Myocyte (in vitro differentiated cells): Measurements from ENCODE around the gene EHBP1L1. TPM values are rescaled to one million over a fixed set of nuclear protein-coding genes. Genes with fewer than 3 reads are reported as not detected.
A peak's percentile ranks its signal among the peaks of the same experiment; 100 is the strongest.

Experiments used
- DNase-seq: peaks from one replicate; pipeline ENCODE4 v3.0.0-alpha.2; 2012; ENCODE audit warnings: low read depth
- total RNA-seq: library from RNA; depleted of rRNA; stranded (reverse); fragments of >200 nt; gene quantifications from 2 replicates; pipeline ENCODE4 v1.2.3, GENCODE V29; 2014

The EHBP1L1 gene
- total RNA-seq, 1 donor from 2014 or later = 791 TPM

DNA sequence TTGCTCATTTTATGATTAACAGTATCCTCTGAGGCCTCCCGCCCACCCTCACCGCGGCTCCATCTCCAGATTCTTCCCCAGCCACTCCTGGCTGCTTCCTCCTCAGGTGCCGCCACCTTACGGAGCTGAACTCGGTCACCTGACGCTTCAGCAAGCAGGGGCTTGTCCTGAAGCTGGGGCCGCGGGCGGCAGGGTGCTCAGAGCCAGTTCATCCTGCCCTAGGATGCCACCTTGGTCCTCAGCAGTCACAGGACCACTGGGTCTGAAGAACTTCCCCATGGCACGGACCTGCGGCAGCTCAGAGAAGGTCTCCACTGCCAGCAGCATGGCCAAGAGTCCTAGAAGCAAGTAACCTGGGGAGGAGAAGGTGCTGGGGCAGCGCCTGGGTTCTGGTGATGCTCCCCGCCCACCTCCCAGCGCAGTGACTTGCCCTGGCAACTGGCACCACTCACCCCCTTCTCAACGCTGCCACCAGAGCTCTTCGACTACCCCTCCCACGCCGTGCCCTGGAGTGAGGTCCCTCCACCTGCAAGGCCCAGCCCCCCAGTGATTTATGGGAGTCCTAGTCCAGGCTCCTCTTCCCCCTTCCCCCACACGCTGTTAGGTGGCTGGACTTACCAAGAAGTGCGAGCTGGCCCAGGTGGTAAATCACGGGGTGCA lies 17.1 kb downstream of the EHBP1L1 start:
- DNase-seq = no peak

DNA sequence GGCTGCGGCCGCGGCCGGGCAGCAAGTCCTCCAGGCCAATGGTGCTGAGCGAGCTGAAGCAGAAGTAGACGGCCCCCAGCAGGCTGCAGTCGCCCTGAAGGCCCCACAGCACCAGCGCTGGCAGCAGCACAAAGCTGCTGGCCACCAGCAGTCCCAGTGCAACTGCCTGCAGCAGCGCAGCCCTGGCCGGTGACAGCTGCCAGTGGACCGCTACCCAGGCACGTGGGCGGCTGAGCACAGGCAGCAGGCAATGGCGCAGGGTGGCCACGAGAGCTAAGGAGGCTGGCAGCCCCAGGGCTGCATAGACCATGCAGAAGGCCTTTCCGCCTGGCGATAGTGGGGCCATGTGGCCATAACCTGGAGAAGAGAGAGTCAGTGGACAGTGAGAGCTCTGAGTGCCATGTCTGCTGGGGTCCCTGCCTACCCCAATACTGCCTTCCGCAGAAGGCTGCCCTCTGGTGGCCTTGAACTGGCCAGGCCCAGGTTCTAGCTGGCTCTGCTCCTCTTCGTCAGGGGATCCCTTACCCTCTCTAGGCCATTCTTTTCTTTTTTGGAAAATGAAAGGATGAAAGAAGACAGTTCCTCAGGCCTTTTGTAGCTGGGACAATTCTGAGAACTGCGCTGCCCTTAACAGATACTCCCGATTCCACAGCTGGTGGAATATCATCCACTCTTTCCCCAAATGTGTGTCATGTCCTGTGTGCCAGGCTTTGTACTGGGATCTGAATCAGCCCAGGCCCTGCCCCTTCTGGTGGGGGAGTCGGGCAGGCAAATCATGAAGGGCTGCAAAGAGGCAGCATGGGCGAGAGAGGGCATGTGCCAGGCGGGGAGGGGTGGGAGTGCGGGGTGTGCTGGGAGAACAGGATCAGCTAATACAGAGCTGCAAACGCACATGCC lies 17.9 kb downstream of the EHBP1L1 start:
- peak; percentile 65 for DNase-seq

DNA sequence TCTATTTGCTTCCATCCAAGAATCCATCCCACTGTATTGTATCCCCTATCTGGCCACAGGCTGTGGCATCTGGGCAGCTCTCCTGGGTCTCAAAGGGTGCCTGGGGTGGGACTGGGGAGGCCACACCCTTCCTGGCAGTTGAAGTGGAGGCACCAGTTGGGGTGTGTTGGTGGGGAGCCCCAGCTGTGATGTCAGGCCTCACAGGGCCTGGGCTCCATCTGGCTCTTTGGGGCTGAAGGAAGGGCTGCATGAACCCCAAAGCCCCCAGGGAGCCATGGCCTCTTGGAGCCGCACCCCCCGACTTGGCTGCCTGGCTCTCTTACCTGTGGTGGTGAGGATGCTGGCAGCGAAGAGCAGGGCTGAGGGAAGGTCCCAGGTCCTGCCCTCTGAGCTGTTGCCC lies 19.3 kb downstream of the EHBP1L1 start:
- no peak for DNase-seq

DNA sequence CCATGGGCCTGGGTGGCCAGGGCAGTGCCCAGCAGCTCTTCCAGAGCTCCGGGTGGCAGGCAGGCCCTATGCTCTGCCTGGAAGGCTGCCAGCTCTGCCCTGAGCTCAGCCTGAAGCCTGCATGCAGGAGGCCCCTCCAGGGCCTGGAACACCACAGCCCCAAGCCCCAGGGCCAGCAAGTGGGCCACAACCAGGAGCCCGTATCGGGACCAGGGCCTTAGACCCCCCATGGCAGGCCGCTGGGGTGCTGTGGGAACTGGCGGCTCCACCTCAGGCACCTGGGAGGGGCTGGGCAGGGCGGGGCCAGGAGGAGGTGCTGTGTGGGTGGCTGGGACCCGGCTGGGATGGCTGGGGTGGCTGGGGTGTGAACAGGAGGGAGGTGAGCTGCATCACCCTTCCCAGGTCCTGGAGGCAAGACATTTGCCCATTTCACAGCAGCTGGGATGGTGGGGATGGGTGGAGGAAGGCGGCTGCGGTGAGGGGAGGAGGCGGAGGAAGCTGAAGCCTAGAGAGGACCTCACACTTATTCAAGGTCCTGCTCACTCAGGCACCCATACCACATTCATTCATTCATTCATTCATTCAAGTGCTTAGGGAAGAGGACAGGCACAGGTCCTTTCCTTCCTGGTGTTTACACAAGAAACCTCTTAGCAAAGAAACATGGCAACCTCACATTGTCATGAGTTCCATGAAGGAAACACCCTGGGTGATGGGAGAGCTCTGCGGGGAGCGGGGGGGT lies 19.9 kb downstream of the EHBP1L1 start, which contains the start of gene KCNK7:
KCNK7 (minus strand) TSS at position 258 of the 739 bp plus-strand sequence; CDS start at position 230, 28 bp downstream.
- DNase-seq = no peak

DNA sequence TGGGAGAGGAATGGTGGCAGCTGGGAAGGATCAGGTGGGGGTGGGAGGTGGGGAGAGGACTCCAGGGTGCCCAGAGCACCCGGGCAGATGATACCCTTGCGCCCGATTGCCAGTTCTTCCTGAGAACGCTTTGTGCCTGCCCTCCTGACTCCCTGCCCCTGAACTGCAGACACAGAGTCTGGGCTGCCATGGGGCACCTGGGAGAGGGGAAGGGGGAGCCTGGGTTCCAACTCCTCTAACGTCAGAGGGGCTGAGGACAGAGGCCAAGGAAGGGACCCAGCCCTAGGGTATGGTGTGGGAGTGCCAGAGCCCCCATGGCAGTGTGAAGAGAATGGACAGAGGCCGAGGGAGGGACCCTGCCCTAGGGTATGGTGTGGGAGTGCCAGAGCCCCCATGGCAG lies 20.7 kb downstream of the EHBP1L1 start:
- DNase-seq = no peak

DNA sequence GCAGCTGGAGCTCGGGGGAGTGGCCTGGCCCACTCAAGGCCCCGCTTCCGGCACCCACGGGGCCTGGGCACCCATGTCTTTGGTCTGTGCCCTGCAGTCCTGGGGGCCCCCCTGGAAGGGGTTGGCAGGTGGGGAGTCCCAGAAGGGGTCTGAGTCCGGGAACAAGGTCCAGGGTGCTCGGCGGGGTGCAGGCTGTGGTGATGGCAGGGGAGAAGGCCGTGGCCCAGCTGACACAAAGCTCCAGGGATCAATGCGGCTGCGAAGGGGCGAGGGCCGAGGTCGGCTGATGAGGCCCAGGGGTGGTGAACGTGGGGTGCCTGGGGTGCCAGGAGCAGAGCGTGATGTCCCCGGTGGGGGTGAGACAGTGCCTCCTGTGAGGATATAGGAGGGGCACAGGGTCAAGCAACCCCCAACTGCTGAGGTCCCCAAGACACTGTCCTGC lies 22.4 kb downstream of the EHBP1L1 start:
- no peak for DNase-seq

DNA sequence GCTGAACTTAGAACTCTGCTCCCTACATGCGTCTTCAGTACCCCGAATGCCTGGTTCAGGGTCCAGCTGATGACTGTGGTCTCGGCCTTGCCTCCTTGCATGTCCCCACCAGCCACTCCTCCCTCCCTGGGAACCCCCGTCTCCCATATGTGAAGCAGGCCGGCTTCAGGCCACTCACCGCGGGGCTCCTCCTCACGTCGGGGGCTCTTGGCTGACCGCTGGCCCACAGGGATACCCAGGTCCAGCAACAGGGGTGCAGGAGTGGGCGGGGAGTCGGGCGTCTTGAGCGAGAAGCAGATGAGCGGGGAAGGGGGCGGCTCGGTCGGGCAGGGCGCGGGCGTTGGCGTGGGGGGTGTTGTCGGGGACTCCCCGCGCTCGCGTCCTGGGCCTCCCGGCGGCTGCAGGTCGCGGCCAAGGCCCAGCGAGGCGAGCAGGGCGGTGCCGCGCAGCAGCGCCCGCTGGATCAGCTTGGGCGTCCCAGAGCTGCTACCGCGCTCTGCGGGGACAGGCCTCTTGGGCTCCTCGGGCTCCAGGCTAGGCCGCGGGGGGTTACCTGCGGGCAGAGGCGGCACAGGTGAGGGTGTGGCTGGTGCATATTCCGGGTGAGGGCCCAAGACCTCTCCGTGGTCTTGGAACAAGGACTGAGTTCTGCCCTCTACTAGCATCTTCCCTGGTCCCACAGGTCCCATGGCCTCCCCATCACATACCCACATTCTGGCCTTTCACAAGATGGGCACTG lies 23.5 kb downstream of the EHBP1L1 start:
- DNase-seq = no peak

DNA sequence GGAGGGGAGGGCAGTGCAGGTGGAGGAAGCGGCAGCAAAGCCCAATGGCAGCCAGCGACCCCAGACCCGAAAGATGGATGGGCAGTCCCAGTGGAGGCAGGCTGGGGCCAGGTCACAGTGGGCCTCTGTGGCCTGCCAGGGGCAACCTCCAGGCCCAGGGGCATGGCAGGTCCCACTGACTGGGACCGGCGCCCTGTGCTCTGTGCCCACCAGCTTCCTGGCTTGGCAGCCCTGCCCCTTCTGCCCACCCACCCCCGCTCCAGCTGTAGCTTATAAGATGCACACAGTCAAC lies 24.0 kb downstream of the EHBP1L1 start:
- no peak for DNase-seq

DNA sequence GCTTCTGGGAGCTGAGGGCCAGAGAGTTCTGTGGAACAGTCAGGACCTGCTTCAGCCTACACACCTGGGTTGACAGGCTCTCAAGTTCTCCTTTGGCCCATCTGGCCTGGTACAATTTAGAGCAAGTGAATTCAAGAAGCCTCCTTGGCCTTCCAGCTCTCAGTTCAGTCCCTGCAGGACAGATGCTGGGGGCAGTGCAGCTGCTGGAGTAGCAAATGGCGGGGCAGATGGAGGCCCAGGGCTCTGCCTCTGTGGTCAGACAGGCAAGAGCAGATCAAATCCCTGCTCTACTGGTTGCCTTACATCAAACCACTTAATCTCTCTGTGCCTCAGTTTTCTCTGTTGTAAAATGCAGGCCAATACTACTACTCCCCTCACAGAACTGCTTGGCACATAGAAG lies 28.4 kb downstream of the EHBP1L1 start:
- peak; percentile 73 for DNase-seq

DNA sequence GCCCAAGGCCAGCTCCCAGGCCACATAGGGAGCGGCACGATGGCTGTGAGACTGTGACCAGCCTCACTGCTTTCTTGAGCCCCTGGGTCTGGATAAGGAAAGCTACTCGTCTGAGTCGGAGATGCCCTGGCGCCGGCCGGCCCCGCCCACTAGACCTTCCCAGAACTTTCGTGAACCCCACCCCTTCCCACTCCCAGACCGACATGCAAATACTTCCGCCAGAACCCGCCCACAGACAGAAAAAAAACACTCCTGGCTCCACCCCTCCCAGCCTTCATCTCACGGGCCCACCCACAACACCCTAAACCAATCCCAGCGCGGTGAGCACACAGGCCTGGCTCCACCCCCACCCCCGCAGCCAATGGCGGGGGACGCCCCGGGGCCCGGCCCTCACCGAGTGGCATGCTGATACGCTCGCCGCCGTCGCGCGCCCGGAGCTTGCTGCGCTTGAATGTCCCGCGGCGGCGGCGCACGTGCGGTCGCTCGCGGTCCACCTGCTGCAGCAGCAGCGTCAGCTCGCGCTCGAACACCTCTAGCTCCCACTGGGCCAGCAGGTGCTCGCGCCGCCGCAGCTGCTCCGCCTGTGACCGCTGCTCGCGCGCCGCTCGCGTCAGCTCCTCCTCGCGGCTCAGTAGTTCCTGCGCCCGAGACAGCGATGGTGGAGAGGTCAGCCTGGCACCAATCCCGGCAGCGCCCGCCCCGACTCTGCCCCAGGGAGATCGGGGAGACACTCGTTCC lies 31.2 kb downstream of the EHBP1L1 start:
- DNase-seq = no peak

DNA sequence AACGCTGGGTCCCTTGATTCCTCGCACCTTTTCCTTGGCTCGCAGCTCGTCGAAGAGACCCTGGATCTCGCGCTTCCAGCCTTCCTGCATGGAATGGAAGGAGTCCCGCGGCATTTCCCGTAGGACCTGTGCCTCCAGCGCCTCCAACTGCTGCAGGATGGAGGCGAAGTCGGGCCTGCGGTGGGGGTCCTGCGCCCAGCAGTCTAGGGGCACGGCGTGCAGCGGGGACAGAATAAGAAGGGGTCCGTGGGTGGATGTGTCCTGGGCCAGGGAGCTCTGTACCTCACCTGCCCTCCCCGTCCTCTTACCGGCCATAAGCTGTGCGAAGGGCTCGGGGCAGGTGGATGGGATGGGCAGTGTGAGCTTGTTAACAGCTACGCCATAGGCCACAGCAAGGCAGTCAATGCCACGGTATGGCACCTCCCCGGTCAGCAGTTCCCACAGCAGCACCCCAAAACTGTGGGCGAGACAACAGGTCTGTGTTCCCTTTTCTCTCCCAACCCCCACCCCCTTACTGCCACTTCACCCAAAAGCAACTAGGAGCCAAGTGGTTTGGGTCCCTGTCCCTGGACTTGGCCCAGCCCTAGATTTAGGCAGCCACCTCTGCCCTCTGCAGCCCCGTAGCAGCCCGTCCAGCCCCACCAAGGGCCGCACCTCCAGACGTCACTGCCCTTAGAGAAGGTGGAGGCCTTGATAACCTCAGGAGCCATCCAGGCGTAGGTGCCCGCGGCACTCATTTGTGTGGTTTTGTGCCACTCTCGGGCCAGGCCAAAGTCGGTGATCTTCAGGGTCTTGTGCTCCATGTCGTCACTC lies 32.0 kb downstream of the EHBP1L1 start:
- no peak for DNase-seq

DNA sequence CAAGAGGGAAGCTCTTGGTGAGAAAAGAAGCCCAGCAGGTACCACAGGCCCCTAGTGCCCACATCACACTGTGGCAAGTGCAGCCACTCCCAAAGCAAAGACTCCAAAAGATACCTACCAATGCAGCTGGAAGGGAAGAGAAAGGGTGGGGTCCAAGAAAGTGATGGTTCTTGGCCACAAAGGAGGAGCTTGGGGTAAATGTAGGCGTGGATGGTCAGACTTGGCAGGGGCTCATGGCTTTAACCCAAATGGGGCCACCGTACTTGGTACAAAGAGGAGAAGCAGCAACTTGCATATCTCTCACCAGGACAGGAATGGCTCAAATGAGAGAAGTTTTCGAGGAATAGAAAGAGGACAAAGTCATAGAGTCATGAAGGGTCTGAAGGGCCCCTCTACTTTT lies 33.4 kb downstream of the EHBP1L1 start:
- DNase-seq = no peak

DNA sequence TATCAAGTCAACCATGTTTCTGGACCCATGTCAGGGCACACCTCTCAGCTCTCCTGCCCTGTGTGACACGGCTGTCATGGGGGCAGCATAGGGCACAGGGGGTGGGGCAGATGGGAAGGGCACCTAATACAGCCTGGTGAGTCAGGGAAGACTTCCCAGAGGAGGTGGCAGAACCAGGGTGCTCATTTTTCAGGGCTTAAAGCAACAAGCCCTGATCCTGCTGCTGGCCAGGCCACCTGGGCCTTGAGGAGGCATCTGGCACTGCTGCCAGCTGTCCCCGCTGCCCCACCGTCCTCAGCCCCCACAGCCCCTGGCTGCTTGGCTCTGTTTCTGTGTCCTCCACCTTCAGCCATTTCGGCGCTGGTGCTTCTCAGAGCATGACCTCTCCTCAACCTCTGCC lies 33.8 kb downstream of the EHBP1L1 start:
- no peak for DNase-seq

DNA sequence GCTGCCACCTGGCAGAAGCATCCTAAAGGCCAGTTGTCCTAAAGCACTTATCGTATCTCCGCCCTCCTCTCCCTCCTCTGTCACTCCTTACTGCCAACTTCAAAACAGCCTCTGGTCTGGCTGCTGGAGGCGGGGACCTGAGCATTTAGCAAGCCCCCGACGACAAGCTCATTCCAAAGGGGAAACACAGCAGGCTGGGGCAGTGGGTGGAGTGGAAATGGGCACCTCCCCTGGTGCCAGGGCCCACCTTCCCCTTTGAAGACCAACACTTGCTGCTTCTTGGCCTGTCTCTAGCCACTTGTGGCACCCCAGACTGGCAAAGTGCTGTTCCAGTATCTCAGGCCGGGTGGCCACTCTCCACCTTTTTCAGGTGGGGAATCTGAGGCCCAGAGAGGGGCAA lies 34.6 kb downstream of the EHBP1L1 start:
- no peak for DNase-seq

DNA sequence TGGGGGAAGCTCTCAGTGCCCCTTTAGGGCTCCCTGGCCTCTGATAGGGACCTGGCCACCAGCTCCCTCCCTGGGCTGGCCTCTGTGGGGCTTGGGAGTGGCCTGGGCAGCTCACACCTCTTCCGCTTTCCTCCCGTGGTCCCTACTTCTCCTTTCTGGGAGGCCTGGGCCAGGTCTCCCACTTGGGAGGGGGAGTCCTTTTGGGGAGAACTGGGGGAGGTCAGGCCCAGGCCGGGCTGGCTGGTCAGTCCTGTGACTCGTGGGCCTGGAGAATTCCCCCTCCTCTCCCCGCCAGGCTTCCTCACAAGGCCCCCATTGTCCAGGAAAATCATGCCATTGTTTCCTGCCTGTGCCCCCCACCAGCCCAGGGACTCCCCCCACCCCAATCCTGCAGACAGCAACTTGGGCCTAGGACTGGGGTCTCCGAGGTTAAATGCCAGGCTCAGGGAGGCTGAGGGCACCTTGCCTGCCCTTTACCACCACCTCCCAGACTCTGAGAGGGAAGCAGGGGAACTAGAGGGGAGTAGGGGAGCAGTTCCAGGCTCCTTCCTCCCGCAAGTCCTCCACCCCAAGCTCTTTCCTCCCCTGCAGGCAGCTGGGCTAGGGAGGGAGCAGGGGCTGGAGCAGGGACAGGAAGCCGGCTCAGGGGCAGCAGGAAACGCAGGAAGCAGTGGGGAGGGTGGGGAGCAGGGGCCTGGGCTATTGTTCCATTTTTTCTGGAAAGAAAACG lies 35.3 kb downstream of the EHBP1L1 start:
- no peak for DNase-seq

DNA sequence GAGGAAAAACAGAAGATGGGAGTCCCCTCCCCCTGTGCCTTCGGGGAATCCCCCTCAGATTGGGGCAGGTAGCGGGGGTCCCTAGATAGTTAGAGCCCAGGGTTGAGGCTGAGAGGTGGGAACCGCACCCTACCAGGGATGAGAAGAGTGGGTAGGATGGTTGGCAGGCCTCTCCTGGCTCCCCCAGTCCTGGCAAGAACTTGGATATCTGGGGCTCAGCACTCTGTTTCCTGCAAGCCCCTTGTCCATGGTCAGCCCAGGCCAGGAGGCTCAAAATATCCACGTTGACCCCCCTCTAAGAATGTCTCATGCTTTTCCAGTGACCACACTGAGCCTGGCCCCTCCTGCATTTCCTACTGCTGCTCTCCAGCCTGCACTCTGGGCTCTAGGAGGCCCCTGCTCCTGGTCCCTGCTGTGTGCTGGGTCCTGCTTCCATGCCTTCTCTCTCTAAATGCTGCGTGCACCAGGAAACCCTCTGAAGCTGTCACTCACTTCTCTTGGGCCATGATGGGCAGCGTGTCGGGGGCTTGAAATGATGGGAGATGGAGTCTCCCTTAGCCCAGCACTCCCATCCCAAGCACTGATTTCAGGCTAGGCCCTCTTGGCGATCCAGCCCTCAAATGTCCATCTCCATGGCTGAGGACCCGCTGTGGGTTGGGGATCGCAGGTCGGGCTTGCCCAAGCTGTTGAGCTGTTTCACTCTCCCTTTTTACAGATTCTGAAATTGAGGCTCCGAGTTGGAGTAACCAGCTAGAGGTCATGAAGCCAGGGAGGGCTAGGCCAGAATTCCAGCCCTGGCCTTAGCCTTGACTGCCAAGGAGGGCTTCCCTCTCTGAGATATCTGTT lies 36.1 kb downstream of the EHBP1L1 start:
- no peak for DNase-seq

DNA sequence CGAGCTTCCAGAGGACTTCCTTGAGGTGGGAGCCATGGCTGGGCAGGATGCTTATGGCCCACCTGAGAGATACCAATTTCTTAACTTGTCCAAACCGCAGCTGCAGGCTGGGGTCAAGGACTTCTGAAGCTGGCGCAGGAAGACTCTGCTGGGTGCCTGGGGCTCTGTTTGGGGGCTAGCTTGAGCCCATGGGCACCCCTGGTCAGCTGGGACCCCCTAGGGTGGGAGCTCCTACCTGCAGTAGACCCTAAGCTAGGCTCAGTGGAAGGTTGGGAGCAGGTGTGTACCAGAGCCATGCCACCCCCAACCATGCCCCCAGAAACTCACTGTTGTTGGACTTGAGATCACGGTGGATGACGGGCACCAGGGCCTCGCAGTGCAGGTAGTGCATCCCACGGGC lies 36.8 kb downstream of the EHBP1L1 start:
- DNase-seq = no peak
